GM18517 (cell line): ENCODE data around the gene OST4.
"Not testable (repeated sequence)": the region's sequence is repeated elsewhere in the genome, so short reads cannot be mapped to it uniquely, and the experiment has no call there.

ENCODE experiments used
- ATAC-seq: cut with Tn5 transposase; IDR thresholded peaks from one replicate; pipeline ENCODE4 v1.9.1; 2021; ENCODE audit warnings: mild to moderate bottlenecking, moderate library complexity; ENCODE audit not compliant: unreplicated experiment

The OST4 gene

DNA sequence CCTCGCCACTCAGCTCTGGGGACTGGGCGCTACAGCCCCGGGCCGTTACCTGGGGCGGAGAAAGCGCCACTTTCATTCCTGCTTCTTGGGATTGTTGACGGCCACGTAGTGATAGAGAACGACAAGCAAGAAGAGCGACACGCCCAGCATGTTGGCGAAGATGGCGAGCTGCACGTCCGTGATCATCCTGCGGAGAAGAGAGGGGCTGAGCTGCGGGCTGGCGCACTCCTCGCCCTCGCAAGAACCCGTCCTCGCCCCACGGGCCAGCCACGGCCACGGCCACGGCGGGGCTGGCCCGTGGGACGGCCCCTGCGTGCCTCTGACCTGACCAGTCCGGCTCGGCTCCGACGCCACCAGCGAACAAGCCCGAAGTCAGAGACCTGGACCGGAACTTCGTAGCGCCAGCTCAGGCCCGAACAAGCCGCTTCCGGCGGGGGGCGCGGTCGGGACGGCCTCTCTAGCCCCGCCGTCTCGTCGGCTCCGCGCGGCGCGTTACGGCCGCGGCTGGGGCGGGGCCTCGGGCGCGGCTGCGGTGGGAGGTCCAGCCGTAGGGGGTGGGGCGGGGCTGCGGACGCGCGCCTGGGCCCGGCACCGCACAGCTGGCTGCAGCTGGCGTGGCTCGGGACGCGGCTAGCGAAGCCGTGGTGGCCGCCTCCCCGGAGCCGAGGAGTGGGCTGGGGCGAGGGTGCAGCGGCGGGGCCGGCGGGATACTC, at the start of gene OST4:
Gene OST4, minus strand, starts transcription at position 378 of the 713 bp plus-strand sequence.
- peak; percentile 79 for ATAC-seq

DNA sequence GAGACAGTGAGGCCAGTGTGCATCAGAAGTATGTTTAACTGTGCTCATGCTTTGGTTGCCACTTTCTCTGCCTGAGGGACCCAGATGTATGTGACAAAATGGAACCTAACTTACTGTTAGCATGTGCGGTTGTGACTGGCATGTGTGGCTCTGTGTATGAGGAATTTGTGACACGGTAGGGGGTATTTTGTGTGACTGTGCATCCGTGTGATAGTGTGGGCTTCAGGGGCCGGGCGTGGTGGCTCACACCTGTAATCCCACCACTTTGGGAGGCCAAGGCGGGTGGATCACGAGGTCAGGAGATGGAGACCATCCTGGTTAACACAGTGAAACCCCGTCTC, 47.8 kb upstream of the OST4 start:
- not testable (repeated sequence) for ATAC-seq

DNA sequence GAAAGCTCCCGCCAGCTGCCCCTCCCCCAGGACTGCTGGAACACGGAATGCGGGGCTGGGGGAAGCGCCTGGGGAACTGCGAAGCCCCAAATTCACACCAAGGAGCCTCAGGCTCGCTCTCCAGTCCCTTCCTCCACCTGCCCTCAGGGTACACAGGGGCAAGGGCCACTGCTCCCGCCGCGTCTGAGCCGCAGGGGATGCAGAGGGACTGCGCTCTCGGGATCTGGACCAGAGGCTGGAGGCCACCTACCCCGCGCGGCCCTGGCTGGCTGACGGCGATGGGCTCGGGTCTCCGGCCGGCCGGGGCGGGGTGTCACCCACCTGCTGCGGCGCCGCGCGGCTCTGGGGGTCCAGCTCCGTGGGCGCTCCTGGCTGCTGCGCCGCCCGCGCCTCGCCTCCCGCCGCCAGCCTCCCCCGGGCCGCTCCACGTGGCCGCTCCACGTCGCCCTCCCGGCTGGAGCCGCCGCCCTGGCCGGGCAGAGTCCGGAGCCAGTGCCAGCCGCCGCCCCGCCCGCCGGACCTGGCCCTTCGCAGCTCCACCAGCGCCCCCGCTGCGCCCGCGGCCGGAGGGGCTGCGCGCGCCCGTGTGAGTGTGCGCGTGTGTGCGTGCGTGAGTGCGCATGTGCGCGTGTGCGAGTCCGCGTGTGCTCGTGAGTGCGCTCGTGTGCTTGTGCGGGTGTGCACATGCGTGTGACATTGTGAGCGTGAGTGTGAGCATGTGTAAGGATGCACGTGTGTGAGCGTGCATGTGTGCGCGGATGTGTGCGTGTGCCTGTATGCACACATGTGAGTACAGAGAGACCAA, 47.3 kb upstream of the OST4 start, which contains the start of gene CGREF1:
Gene CGREF1, minus strand, starts transcription at position 604 of the 805 bp plus-strand sequence. CDS start 14,762 bp downstream, outside the sequence.
- no peak for ATAC-seq

DNA sequence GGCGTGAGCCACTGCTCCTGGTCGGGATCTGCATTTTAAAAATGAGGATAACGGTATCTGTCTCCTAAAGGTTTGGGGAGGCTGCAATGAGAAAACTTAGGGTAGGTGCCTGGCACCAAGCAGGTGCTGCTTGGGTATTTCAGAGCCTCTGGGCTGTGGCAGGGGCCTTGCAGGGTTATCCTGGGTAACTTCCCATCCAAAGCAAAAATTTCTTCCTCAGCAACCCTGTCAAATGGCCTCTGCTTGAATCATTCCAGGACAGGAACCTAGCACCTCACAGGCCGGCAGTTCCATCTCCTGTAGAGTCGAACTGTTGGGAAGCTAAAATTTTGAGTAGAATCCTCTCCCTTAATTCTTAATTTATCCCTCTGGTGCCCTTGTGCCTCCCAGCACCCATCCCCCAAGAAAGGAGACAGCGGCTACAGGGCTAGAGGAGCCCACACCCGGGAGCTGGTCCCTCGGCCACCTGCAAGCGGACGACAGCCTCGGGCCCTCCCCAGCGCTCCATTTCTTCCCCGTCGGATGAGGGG, 46.6 kb upstream of the OST4 start:
- ATAC-seq: no peak

DNA sequence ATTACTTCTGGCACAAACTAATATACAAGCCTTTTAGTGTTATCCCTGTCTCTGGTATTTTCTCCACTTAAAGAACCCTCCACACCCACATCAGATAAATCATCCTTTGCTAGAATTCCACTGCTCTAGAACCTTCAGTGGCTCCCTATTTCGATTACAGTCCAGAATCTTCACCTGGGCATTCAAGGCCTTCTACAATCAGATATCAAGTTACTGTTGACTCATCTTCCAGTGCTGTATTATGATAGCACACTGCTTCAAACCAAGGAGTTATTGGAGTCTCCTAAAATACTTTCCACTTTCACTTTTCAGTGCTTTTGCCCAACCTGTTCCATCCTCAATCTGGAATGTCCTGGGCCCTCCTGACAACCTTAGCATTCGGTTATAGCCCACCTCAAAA, 44.1 kb upstream of the OST4 start:
- ATAC-seq: no peak

DNA sequence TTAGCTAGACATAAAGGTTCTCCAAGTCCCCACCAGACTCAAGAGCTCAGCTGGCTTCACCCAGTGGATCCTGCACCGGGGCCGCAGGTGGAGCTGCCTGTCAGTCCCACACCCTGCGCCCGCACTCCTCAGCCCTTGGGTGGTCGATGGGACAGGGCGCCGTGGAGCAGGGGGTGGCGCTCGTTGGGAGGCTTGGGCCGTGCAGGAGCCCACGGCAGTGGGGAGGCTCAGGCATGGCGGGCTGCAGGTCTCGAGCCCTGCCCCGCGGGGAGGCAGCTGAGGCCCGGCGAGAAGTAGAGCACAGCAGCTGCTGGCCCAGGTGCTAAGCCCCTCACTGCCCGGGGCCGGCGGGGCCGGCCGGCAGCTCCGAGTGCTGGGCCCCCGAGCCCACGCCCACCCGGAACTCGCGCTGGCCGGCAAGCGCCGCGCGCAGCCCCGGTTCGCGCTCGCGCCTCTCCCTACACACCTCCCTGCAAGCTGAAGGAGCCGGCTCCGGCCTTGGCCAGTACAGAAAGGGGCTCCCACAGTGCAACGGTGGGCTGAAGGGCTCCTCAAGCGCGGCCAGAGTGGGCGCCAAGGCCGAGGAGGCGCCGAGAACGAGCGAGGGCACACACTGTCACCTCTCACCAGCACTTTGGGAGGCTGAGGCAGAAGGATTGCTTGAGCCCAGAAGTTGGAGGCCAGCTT, 40.1 kb upstream of the OST4 start:
- not testable (repeated sequence) for ATAC-seq

DNA sequence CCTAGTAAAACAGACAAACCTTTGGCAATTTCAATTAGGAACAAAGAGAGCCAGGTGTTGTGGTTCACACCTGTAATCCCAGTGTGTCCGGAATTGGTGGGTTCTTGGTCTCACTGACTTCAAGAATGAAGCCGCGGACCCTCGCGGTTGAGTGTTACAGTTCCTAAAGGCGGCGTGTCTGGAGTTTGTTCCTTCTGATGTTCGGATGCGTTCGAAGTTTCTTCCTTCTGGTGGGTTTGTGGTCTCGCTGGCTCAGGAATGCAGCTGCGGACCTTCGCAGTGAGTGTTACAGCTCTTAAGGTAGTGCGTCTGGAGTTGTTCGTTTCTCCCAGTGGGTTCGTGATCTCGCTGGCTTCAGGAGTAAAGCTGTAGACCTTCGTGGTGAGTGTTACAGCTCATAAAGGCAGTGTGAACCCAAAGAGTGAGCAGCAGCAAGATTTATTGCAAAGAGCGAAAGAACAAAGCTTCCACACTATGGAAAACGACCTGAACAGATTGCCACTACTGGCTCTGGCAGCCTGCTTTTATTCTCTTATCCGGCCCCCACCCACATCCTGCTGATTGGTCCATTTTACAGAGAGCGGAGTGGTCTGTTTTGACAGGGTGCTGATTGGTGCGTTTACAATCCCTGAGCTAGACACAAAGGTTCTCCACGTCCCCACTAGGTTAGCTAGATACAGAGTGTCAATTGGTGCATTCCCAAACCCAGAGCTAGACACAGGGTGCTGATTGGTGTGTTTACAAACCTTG, 39.3 kb upstream of the OST4 start:
- ATAC-seq: not testable (repeated sequence)

DNA sequence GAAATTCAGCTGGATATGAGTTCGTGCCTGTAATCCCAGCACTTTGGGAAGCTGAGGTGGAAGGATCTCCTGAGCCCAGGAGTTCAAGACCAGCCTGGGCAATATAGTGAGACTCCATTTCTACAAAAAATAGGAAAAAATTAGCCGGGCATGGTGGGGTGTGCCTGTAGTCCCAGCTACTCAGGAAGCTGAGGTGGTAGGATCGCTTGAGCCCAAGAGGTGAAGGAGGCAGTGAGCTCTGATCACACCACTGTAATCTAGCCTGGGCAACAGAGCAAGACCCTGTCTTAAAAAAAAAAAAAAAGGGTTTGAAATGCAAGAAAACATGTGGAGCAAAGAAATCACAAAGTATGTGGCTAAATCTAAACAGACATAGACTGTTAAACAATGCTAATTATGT, 37.6 kb upstream of the OST4 start:
- ATAC-seq: no peak

DNA sequence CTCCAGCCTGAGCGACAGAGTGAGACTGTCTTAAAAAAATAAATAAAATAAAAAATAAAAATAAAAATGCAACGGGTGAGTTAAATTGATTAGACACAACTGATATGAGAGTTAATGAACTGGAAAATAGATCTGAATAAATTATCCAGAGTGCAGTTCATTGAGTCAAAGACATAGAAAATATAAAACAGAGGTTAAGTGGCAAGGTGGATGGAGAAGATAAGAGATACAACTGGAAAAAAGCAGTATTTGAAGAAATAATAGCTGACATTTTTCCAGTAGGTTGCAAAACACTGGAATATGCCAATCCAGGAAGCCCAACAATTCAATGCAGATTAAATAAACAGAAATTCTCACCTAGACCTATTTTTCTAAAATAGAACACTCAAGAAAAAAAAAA, 36.8 kb upstream of the OST4 start:
- no peak for ATAC-seq

DNA sequence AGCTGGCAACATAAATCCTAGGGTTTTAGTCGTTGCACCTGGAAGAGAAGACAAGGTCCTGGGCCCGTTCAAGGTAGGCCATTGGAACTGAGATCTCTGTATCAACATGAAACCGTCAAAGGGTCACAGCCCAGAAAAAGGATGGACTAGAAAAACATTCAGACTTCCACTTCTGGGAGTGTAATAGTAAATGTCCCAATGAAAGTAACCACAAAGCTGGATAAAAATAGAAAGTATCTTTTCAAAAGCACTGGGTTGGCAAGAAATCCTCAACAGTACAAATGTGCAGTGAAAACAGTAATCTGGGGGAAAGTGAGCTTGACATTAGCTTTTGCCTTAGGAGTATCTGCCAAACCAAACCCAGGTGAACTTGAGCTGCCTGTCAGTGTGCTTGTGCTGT, 34.5 kb upstream of the OST4 start:
- no peak for ATAC-seq

DNA sequence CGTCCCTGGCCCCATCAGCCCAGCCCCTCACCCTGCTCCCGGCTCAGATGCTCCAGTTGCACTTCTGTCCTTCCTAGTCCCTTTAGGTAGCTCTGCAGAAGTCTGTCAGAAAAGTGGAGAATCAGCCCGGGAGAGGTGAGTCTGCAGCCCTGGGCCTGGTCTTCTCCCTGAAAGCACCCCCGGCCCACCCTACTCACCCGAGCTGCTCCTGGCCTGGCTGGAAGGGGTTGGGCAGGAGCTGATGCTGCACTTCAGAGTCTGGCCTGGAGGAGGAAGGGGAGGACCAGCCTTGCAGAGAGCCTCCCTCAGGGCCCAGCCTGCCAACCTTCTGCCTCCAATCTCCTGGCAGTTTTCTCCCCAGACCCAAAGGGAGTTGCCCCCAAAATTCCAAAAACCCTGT, 30.9 kb upstream of the OST4 start:
- ATAC-seq: no peak

DNA sequence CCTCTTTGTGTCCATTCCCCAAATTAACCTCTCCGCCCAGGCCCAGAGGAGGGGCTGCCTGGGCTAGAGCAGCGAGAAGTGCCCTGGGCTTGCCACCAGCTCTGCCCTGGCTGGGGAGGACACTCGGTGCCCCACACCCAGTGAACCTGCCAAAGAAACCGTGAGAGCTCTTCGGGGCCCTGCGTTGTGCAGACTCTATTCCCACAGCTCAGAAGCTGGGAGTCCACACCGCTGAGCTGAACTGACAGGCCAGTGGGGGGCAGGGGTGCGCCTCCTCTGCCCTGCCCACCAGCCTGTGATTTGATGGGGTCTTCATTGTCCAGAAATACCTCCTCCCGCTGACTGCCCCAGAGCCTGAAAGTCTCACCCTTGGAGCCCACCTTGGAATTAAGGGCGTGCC, 28.6 kb upstream of the OST4 start:
- no peak for ATAC-seq

DNA sequence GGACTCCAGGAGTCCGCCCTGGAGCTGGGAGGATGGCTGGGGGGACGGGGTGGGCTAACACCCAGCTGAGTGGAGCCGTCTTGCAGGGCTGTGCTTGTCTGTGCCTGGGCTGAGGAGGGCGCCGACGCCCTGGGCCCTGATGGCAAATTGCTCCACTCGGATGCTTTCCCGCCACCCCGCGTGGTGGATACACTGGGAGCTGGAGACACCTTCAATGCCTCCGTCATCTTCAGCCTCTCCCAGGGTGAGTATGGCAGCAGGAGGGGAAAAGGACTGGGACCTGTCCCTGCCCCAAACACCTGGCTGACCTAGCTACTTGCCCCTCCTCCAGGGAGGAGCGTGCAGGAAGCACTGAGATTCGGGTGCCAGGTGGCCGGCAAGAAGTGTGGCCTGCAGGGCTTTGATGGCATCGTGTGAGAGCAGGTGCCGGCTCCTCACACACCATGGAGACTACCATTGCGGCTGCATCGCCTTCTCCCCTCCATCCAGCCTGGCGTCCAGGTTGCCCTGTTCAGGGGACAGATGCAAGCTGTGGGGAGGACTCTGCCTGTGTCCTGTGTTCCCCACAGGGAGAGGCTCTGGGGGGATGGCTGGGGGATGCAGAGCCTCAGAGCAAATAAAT, 28.0 kb upstream of the OST4 start:
- ATAC-seq: no peak

DNA sequence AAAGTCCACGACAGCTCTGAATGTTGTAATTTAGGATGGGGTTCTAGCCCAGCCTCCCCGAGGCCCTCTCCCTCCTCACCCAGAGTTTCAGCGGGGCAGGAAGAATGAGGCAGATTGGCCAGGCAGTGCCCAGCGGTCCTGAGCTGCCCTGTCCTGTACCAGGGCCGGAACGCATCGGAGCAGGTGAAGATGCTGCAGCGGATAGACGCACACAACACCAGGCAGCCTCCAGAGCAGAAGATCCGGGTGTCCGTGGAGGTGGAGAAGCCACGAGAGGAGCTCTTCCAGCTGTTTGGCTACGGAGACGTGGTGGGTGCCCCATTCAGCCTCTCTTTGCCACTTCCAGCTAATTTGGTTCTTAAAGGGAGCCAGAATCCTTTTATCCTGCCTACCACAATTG, 25.9 kb upstream of the OST4 start:
- ATAC-seq: no peak

DNA sequence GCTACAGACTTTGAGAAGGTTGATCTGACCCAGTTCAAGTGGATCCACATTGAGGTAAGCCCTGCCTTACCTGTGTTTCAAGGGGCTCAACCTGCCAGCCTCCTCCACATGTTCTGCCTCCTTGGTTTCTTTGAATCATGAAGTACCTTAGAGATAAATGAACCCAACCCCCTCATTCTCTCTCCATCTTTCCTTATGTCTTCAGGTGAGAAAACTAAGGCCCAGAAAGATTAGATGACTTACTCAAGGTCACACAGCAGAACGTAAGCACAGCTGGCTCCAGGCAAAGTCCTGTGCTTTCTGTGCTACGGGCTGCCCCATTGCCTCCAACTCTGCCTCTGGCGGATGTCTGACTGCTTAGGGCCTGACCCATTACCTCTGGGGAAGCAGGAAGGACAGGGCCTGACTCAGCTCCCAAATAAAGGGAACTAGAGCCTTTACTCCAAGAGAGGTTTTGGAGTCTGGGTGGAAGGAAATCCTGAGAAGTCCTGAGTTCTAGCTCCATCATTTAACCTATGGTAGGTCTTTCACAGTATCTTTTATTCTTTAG, 25.4 kb upstream of the OST4 start:
- ATAC-seq: no peak

DNA sequence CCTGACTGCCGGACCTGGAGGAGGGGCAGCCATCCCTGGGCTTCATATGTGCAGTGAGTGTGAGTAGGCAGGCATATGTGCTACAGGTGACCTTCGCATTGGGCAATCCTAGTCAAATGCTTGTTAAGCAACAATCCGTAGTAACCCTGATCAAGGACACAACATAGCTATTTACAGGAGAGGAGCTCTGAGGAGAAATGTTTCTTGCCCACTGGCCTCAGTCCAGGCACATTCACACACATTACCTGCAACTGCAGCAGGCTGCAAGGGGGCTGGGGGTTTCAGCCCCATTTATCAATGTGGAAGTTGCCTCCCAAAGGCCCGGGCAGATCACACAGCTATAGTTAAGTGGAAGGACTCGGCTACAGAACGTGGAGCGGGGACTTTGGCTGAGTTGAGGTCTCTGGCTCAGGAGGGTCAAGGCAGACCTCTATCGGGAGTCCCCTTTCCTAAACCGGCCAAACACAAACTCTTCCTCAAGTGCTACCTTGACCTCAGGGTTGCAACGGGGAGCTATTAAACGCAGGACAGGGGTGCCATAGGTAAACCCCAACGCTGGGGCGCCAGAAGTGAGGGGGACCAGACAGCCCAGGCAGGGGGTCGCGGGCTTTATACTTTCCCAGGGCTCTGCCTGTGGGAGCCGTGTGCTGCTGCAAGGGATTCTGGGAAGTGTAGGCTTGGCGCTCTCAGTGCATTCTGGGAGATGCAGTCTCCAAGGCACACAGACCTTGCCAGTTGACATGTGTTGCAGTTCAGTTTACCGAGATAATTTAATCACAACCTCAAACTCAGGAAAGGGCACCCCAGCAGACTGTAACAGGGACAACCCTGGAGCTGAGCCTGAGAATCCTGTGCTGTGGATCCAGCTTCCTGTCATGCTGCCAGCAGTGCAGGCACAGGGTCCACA, 24.5 kb upstream of the OST4 start:
- no peak for ATAC-seq

DNA sequence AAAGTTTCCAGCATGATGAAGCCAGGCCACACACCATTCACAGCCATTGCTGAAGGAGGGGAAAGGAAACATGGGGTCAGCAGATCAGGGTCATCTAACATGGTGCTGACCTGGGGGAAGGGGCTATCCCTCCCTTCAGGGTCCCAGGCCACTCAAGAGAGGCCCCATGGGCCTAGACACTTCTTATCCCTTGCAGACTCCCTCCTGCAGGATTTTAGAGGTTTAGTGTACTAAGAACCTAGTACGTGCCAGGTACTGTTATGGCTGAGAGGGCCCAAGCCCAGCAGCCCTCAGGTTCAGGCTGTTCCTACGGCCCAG, 23.9 kb upstream of the OST4 start:
- ATAC-seq: no peak

DNA sequence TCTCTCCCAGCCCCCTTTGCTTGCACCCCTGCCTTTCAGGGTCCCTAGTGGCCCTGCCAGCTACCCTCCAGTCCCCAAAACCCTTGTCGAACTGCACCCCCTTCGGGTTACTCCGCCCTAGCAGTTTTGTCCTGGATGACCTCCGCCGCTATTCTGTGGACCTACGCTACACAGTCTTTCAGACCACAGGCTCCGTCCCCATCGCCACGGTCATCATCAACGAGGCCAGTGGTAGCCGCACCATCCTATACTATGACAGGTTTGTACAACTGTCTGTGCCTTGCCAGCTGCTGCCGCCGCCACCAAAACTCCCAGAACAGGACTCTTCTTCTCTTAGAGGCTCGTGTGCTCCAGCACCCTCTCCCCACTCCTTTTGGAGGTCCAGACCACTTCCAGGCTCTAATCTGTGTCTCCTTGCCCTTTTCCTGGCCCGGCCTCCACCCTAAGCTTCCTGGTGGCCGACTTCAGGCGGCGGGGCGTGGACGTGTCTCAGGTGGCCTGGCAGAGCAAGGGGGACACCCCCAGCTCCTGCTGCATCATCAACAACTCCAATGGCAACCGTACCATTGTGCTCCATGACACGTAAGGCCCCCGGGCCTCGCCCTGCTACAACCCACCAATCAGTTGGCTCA, 23.0 kb upstream of the OST4 start:
- no peak for ATAC-seq
